ENCODE data around the gene NATD1.
A peak's percentile ranks its signal among the peaks of the same experiment; 100 is the strongest.

Gene NATD1

DNA sequence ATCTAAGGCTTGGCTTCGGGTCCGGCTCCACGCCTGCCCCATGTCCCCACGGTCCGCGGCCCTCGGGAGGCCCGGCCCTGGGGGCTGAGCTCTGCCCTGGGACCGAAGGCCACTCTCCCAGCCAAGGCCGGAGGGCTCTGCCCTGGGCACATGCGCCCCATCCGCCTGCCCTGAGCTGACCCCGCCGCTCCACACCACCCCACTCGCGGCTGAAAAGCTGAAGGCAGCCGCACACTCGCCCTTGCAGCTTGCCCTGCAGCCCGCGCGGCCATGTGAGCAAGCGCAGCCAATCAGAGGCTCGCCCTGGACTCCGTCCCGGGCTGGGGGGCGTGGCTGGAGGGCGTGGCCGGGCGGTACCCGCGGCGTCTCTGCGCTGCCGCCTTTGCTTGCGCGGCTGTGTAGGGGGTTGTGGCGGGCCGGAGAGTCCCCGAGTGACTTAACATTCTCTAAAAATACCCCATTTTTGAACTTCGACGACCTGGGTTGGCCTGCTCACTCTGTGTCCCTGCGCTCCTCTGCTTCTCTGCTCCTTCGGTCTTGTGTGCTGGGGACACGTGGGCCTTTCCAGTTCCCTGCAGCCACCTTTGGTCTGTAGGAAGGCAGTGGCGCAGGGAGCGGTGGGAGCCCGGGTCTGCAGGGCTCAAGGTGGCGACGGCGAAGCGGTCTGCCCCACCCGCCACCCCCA, 22.5 kb upstream of the NATD1 start:
- peak; percentile 86 to 99 (median 89) for DNase-seq (ENCODE audit: low read depth in 3 of 3)

DNA sequence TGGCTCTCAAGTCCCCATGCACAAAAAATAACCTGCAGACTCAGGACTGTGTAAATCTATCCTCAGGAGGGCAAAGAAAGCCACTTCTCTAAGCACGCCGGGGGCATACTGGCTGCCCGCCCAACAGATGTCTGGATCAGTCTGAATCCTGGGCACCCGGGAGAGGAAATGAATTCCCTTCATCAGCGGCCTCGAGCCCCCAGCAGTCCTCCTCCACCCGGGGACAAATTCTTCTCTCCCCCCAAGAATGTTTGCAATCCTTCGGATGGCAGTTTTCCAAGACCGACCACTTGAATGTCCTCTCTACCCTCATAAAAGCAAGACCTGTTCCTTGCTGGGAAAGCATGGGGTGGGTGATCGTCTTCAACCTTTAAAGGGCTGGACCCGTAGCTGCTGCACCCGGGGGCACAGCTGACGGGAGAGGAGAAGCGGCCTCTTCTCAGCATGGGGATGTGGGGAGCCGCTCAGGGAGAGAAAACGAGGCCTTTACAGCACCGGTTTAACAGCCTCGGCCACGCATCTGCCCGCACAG, 21.9 kb upstream of the NATD1 start:
- no peak for DNase-seq (ENCODE audit: low read depth in 3 of 3)

DNA sequence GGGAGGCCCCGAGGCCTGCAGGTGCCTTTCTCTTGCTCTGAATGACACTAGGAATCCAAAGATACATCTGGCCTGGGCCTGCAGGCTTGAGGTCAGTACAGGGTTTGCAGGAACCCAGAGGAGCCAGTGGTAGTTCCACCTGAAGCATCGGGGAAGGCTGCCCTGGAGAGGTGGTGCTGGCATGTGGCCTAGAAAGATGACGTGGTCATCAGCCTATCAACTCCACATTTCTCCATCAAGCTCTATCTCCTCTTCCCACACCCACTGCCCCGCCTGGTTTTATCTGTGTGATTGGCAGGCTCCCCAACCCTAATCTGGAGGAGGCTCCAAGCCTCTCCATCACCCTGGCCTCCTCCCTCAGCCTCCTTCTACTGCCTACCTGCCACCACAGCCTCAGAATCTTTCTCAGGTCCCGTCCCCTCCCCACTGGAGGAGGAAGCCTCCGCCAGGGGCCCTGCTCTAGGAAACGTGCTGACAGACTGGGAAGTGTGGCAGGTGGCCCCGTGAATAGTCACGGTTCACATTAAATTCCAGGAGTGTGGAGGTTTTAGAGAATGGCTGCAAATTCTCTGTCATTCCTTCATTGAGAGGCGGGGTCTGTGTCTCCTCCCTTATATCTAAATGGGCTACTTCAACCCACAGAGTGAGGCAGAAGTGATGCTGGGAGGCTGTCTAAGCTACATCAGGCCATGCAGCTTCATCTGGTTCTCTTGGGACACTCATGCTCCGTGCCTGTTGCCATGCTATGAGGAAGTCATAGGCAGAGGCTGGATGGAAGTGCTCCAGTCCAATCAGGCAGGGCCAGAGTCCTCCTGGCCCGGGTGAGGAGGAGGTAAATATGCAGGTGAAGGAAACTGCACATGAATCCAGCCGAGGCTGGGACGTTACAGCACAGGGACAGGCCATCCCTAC, 19.9 kb upstream of the NATD1 start:
- DNase-seq (ENCODE audit: low read depth in 3 of 3), result no peak

DNA sequence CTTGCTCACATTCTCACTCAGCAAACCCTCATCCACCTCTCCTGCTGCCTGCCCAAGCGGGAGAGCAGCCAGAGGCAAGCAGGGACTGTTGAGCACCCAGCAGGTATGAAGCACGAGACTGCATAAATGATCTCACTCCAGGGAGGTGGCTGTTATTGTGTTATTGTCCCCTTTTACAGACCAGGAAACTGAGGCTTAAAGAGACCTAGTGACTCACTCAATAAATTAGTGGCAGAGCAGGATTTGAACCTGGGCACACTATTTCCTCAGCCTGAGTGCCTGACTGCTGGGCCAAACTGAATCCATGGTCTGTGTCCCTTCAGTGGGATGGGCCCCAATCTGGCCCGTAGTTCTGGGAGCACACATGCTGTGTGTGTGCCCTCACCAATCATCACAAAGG, 19.0 kb upstream of the NATD1 start:
- no peak for DNase-seq (ENCODE audit: low read depth in 3 of 3)

DNA sequence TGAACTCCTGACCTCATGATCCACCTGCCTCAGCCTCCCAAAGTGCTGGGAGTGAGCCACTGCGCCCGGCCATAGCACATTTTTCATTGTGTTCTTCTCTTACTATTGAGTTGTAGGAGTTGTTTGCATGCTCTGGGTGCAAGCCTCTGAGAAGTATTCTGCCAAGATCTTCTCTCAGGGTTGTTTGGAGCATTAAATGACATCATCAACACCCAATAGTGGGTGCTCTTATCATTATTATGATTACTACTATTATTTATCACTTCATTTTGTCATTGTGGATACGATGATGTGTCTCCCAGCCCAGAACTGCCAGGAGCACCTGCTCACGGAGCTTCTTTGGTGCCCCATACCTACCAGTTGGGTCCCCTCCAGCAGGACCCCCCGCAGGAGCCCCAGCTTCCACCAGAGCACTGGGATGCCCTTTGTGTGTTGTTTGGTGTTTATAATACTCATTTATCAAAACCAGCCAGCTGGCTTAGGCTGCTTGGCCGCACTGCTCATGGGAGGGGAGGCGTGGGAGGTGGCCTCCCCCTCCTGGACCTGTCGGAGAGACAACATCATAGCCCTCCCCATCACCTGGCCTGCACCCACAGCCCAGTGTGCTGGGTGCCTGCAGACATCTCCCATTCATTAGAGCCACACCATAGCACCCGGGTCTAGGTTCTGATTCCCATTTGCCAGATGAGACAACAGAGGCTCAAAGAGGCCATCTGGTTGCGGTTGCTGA, 18.4 kb upstream of the NATD1 start:
- DNase-seq (ENCODE audit: low read depth in 3 of 3), result no peak

DNA sequence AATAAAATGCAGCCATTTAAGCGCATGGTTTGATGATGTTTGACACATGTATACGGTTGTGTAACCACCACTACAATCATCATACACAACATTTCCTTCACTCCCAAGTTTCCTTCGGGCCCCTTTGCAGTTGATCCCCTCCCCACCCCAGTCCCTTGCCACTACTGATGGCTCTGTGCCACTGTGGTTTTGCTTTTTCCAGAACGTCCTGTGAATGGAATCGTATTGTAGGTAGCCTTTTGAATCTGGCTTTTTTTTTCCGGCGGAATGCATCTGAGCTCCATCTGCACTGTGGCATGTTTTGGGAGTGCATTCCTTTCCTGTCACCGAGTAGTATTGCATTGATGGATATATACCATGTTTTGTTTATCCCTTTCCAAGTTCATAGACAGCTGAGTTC, 16.2 kb upstream of the NATD1 start:
- no peak for DNase-seq (ENCODE audit: low read depth in 3 of 3)

DNA sequence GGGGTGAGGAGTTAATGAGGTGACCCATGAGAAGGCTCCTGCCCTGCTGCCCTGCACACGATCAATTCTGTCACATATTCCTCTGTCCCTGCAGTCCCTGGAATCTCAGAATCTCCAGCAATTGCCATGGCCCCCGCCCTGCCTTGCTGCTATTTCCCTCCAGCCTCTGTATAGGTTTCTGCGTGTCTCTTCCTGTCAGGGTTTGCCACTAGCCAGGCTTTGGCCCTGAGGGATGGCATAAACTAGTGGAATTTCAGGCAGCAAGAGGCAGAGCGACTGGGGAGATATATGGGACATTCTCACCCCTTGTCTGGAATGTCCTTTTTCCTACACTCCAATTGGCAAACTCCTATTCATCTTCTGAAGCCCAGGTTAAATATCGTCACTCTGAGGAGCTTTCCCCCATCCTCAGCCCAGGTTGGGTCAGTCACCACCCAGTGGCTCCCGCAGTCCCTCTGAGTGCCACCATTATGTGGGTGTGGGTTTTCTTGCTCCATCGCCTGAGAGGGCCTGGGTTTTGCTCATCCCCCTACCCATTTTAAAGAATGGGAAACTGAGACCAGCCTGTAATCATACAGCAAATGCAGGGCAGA, 15.5 kb upstream of the NATD1 start:
- no peak for DNase-seq (ENCODE audit: low read depth in 3 of 3)

DNA sequence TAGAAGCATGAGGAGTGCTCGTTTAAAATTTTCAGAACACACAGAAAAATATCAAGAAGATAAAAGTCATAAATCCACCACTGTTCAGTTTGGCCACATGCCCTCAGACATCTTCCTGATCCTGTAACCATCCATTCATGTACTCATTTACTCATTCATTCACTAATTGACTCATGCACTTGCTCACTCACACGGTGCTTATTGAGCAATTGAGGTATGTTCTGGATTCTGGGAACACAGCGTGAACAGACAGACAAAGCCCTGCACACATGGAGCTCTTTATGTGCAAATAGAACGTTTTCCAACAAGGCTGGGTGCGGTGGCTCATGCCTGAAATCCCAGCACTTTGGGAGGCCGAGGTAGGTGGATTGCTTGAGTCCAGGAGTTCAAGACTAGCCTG, 10.2 kb upstream of the NATD1 start:
- no peak for DNase-seq (ENCODE audit: low read depth in 3 of 3)

DNA sequence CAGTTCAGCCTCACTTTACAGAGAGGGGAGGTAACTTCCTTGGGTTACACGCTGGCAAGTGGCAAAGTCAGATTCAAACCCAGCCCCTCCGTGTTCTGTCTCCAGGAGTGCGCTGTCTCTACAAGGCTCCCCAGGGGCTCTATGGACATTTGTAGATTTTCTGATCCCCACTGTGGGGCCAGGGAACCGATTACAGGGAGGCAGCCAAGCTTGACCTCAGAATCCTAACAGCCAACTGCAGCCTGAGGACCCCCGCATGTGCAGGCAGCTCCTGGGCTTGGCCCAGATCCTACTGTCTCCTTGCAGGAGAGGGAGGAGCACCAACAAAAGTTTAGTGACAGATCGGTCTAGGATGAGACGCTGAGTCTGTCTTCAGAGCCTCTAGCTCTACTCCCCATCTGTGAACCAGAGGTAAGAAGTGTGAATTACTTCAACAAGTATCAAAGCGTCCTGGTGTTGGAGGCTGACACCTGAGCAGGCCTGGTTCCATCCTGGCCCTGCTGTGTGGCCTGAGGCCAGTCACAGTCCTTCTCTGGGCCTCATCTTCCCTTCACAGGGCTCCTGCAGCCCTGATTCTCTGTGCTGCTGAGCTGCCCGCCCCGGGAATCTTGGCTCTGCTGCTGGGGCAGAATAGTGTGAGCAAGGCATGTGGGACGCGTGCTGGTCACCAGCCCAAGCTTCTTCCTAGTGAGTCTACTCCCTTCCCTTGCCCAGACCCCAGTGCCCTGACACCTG, 9.2 kb upstream of the NATD1 start:
- DNase-seq (ENCODE audit: low read depth in 3 of 3), result no peak

DNA sequence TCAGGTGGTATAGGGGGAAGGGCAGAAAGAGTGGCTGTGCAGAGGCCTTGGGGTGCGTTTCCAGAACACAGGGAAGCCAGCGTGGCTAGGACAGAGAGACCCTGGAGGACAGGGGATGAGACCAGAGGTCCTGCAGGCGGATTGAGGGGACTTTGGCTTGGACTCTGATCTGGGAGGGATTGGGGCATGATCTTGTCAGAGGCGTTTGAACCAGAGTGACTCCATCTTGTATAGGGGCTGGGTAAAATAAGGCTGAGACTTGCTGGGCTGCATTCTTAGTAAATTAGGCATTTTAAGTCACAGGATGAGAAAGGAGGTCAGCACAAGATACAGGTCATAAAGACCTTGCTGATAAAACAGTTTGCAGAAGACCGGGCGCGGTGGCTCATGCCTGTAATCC, 5.4 kb upstream of the NATD1 start:
- no peak for DNase-seq (ENCODE audit: low read depth in 3 of 3)

DNA sequence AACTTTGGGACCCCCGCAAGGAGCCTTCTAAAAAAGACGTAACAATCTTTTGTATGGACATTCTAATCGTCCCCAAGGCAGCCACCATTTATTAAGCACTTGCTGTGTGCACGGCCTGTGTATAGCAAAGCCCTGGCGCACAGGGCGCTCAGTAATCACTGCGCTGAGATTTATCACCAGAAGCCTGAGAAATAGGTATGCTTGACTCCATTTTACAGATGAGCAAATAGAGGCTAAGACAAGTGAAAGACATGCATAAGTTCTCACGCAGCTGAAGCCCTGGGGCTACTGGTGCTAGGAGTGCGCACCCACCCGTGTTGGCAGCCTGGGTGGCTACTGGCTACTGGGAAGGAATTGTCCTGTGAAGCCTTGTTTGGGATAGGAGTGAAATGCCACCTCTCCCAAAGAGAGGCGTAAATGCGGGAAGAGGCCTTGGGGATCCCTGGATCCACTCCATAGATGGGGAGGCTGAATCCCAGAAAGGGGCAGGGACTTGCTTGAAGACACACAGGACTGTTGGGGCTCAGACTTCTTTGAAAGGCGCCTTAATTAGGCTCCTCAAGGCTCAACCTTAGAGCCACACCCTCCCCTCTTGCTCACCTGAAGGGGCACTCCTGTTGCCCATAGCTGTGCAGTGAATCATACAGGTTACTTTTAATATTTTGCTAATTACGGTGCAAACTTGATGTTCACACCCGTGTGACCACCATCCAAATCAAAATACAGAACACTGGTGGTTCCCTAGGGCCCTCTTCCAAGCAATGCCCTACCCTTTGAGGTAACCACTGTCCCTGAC, 634 bp upstream of the NATD1 start:
- no peak for DNase-seq (ENCODE audit: low read depth in 3 of 3)

DNA sequence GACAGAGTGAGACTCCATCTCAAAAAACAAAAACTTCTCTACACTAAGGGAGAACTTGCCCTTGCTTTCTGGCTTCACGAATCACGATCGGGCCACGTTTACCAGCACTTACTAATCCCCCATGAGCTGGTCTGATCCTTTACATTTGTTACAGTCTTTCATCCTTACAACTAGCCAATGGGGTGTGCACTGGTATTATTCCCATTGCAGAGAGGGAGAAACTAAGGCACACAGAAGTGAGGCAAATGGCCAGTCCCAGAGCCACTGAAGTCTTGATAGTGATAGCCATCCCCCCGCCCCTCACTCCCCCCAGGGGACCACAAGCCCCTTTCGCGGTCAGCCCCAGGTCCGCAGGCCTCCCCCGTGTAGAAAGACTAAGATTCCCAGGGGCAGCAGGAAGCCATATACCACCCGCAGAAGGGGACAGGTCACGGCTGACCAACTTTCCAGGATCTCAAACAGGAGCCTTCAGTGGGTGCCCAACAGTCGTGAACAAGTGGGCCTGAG, 868 bp downstream of the NATD1 start:
- DNase-seq (ENCODE audit: low read depth in 3 of 3), result no peak

DNA sequence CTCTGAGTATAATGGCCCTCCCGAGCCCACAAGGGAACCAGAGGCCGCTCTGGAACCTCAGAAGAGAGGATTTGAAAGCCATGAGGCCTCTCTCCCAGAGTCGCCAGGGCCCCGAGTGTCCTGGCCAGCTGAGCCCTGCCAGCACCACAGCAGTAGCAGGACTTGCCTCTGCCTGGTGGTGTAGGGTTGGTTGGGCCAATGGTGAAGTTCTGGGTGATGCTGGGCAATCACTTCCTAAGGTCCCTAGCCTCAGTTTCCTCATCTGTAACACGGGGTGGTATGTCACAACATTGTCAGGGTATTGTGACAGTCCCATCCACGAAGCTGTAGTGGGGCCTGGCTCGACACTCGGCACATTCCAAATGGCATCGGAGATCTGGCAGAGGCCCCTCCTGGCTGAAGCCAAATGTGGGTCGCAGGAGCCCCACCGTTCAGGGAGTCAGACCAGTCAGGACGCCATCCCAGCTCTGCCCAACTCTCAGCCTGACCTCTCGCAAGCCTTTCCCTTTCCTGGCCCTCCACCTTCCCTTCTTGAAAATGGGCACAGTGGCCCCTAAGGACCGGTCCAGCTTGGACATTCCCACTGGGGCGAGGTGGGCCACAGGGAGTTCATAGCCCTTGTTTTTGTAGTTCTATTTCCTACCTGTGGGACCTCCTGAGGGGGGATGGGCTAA, 1.7 kb downstream of the NATD1 start:
- DNase-seq (ENCODE audit: low read depth in 3 of 3), result no peak

DNA sequence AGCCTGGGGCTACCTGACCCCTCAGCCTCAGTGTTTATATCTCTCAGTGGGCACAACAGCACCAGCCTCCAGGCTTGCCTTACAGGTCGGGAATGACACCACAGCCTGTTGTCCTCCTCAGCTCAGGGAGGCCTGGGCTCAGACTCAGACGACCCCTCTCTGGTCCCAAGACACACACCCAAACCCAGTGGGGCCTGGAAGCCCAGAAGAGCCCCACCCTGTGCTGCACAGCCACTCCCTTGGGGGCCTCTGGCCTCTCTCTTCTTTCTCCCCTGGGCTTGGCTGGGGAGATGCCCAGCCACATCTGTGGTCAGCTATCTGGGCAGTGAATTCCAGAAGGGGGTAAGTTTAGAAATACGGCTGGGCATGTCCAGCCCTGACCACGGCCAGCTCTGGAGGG, 2.4 kb downstream of the NATD1 start:
- no peak for DNase-seq (ENCODE audit: low read depth in 3 of 3)

DNA sequence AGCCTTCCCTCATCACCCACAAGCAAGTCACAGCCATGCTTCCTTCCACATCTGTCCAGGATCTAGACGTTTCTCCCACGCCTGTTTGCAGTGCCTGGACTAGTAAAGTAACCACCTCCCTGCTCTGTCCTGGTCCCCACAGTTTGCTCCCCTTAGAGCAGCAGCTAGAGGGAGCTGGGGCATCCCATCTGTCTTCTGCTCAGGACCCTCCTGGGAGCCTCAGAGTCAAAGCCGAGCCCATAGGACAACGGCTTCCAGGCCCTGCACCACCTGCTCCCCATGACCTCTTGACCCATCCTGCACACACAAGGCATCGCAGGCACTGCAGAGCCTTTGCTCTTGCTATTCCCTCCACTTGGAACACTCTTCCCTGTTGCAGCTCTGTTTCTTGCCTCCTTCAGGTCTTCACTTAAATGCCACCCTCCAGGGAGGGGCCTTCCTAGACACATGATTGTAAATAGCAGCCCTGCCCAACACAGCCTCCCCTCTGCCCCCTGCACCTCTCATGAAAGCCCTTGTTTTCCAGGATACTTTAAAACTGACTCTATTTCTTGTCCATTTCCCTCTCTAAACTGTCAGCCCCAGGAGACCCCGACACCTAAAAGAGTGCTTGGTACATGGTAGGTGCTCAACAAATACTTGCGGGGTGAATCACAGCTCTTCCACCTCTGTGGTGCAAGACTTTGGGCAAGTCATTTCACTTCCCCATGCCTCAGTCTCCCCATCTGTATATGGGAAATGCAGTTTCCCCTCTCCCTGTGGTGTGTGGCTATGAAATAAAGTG, 3.1 kb downstream of the NATD1 start:
- DNase-seq (ENCODE audit: low read depth in 3 of 3), result no peak

DNA sequence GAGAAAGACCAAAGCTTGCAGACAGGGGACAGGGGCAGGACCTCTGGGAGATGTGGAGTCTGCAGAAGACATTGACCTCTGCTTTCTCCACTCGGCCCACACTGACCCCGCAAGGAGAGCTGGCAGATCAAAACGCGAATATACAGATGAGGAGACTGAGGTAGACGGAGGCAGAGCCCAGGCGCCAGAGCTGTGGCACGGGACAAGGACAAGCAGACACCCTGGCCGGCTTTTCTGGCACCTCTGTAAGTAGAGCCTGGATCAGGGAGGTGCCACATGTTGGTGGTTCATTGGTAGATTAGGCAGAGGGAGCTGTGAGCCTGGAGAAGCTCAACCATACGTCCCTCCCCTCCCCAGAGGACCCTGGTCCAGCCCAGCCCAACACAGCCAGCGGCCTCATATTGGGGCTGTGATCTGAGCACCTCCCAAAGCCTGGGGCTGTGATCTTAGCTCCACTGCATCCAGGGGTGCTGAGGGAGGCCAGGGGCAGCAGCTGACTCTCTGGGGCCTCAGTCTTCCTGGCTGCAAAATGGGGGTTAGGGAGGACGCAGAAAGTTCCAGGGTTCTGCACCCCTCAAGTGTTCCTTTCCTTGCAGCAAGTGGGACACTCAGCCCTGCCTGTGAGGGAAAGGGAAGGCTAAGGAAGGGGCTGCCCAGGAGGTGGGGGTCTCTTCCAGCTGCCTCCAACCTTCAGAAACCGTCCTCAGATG, 4.0 kb downstream of the NATD1 start:
- DNase-seq (ENCODE audit: low read depth in 3 of 3), result no peak

DNA sequence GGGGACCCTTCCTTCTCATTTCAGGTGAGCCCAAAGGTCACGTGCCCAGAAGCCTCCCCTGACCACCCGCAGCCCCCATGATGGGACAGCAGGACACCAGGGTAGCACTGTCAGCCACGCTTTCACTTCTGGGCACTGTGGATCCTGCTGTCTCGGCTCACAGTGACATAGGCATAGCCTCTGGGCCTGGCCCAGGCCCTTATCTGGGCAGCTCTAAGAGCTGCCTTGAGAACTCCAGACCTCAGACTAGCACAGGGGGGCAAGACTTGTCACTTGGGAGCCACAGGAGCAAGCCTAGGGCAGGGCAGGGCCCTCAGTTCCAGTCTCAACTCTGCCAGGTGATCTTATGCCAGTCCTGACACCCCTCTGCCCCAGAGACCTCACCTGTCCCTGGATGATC, 4.7 kb downstream of the NATD1 start:
- no peak for DNase-seq (ENCODE audit: low read depth in 3 of 3)

DNA sequence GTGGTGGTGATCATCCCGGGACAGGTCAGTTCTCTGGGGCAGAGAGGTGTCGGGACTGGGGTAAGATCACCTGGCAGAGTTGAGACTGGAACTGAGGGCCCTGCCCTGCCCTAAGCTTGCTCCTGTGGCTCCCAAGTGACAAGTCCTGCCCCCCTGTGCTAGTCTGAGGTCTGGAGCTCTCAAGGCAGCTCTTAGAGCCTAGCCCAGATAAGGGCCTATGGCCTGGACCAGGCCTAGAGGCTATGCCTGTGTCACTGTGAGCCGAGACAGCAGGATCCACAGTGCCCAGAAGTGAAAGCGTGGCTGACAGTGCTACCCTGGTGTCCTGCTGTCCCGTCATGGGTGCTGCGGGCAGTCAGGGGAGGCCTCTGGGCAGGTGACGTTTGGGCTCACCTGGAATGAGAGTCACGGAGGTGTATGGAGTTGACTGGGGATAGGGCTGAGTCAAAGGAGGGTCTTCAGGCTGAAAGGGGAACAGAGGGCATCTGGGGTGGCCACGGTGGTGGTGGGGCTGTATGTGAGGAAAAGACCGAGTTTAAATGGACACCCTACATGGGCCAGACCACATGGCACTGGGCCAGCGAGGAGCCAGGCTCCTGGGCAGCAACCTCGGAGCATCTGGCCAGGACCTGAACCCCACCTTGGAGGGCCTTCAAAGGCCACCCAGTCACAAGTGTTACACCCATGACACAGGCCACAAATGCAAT, 5.5 kb downstream of the NATD1 start:
- DNase-seq (ENCODE audit: low read depth in 3 of 3), result no peak
